ENCODE data around the gene ERCC3. TPM values are rescaled to one million over a fixed set of nuclear protein-coding genes. Genes with fewer than 3 reads are reported as not detected.

ERCC3 gene
- total and polyA plus RNA-seq, 2 donors (not counting 1 experiment from before 2014, with no cell fraction given) = 37.7 to 38.2 TPM

GRCh38 chr2:127324635-127325034, 30.7 kb upstream of the ERCC3 start:
- TF ChIP-seq EZH2 (IDR thresholded peaks at IDR 0.05; ENCODE audit: low read length, missing control alignments) = no peak
- TF ChIP-seq CTCF (conservative IDR thresholded peaks at IDR 0.05 in 1 of 2, IDR thresholded peaks at IDR 0.05 in 1 of 2; ENCODE audit: low read depth in 1 of 2, low read length in 2 of 2) = peak; percentile 59 to 67
- H3K36me3 ChIP-seq (ENCODE audit: control insufficient read depth, insufficient read depth, low read length) = peaks cover 2% of the 10 kb centered on the region
- no peak overlapping the region for H2AFZ ChIP-seq (ENCODE audit: low read length)

GRCh38 chr2:127321303-127321702, 27.4 kb upstream of the ERCC3 start:
- Histone ChIP-seq H3K9ac (ENCODE audit: insufficient read depth, low read length) (no peak overlapping the region), H3K36me3 (ENCODE audit: control insufficient read depth, insufficient read depth, low read length) (peaks cover 2% of the 10 kb centered on the region), H3K79me2 (ENCODE audit: control insufficient read depth, insufficient read depth, low read length) (no peaks in the 10 kb centered on the region), H3K4me1 (ENCODE audit: control insufficient read depth, extremely low read depth, insufficient read depth, low read length) (no peaks in the 10 kb centered on the region), H3K27ac (ENCODE audit: insufficient read depth, low read length) (no peak overlapping the region), H2AFZ (ENCODE audit: low read length) (no peak overlapping the region), H3K4me2 (ENCODE audit: extremely low read depth, insufficient read depth, low read length) (no peak overlapping the region), H4K20me1 (ENCODE audit: control insufficient read depth, extremely low read depth, insufficient read depth, low read length) (no peaks in the 10 kb centered on the region), H3K9me3 (ENCODE audit: control insufficient read depth, insufficient read depth, low read depth, low read length) (no peaks in the 10 kb centered on the region), H3K27me3 (ENCODE audit: control insufficient read depth, insufficient read depth, low read length) (no peaks in the 10 kb centered on the region), H3K4me3 (replicated peaks in 1 of 4; ENCODE audit: control extremely low read depth in 1 of 4, insufficient read depth in 1 of 4, low read depth in 3 of 4, low read length in 4 of 4) (no peak overlapping the region)
- DNase-seq (ENCODE audit: low read depth in 2 of 2) = peak in 1 of 2 donors; percentile 24
- no peak for TF ChIP-seq CTCF (conservative IDR thresholded peaks at IDR 0.05 in 1 of 2, IDR thresholded peaks at IDR 0.05 in 1 of 2; ENCODE audit: low read depth in 1 of 2, low read length in 2 of 2)
- TF ChIP-seq EZH2 (IDR thresholded peaks at IDR 0.05; ENCODE audit: low read length, missing control alignments) = no peak

More at GRCh38 chr2:127324635-127325034, 30.7 kb upstream of the ERCC3 start:
- peak; percentile 45 to 77 for DNase-seq (ENCODE audit: low read depth in 2 of 2)
- no peaks in the 10 kb centered on the region for H3K27me3 ChIP-seq (ENCODE audit: control insufficient read depth, insufficient read depth, low read length)
- no peak overlapping the region for H3K4me2 ChIP-seq (ENCODE audit: extremely low read depth, insufficient read depth, low read length)
- no peak overlapping the region for H3K9ac ChIP-seq (ENCODE audit: insufficient read depth, low read length)
- H3K4me3 ChIP-seq (replicated peaks in 1 of 4; ENCODE audit: control extremely low read depth in 1 of 4, insufficient read depth in 1 of 4, low read depth in 3 of 4, low read length in 4 of 4) = no peak overlapping the region
- no peaks in the 10 kb centered on the region for H4K20me1 ChIP-seq (ENCODE audit: control insufficient read depth, extremely low read depth, insufficient read depth, low read length)
- no peak overlapping the region for H3K27ac ChIP-seq (ENCODE audit: insufficient read depth, low read length)
- no peaks in the 10 kb centered on the region for H3K9me3 ChIP-seq (ENCODE audit: control insufficient read depth, insufficient read depth, low read depth, low read length)
- H3K79me2 ChIP-seq (ENCODE audit: control insufficient read depth, insufficient read depth, low read length) = no peaks in the 10 kb centered on the region
- H3K4me1 ChIP-seq (ENCODE audit: control insufficient read depth, extremely low read depth, insufficient read depth, low read length) = no peaks in the 10 kb centered on the region

DNA sequence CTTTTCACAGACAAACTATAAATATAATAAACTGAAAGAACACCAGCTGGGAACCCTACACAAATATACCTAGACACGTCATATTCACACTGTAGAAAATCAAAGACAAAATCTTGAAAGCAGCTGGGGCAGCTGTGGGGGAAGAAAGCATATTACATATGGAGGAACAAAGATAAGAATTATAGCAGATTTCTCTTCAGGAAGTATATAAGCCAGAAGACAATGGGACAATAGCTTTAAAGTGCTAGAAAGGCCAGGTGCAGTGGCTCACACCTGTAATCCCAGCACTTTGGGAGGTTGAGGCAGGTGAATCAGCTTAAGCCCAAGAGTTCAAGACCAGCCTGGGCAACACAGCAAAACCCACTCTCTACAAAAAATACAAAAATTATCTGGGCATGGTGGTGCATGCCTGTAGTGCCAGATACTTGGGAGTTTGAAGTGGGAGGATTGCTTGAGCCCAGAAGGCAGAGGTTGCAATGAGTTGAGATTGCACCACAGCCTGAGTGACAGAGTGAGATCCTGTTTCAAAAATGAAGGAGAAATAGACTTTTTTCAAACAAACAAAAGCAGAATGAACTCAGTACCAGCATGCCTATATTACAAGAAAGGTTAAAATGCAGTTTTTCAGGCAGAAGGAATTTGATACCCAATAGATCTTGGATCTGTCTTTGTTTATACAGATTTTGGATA, 26.8 kb upstream of the ERCC3 start:
- H3K27ac ChIP-seq (ENCODE audit: insufficient read depth, low read length) = no peak overlapping the region
- H2AFZ ChIP-seq (ENCODE audit: low read length) = no peak overlapping the region
- no peak for TF ChIP-seq EZH2 (IDR thresholded peaks at IDR 0.05; ENCODE audit: low read length, missing control alignments)
- no peak for TF ChIP-seq CTCF (conservative IDR thresholded peaks at IDR 0.05 in 1 of 2, IDR thresholded peaks at IDR 0.05 in 1 of 2; ENCODE audit: low read depth in 1 of 2, low read length in 2 of 2)
- no peaks in the 10 kb centered on the region for H3K4me1 ChIP-seq (ENCODE audit: control insufficient read depth, extremely low read depth, insufficient read depth, low read length)
- no peaks in the 10 kb centered on the region for H3K27me3 ChIP-seq (ENCODE audit: control insufficient read depth, insufficient read depth, low read length)
- no peaks in the 10 kb centered on the region for H4K20me1 ChIP-seq (ENCODE audit: control insufficient read depth, extremely low read depth, insufficient read depth, low read length)
- no peak overlapping the region for H3K9ac ChIP-seq (ENCODE audit: insufficient read depth, low read length)
- no peak overlapping the region for H3K4me2 ChIP-seq (ENCODE audit: extremely low read depth, insufficient read depth, low read length)
- no peaks in the 10 kb centered on the region for H3K9me3 ChIP-seq (ENCODE audit: control insufficient read depth, insufficient read depth, low read depth, low read length)
- H3K36me3 ChIP-seq (ENCODE audit: control insufficient read depth, insufficient read depth, low read length) = peaks cover 2% of the 10 kb centered on the region
- DNase-seq (ENCODE audit: low read depth in 2 of 2) = peak in 1 of 2 donors; percentile 4
- no peak overlapping the region for H3K4me3 ChIP-seq (replicated peaks in 1 of 4; ENCODE audit: control extremely low read depth in 1 of 4, insufficient read depth in 1 of 4, low read depth in 3 of 4, low read length in 4 of 4)
- H3K79me2 ChIP-seq (ENCODE audit: control insufficient read depth, insufficient read depth, low read length) = no peaks in the 10 kb centered on the region
